Spleen (tissue), 7 donors: Measurements from ENCODE around the gene MYO1D.

Experiments used
- POLR2A ChIP-seq, 3 donors: fragments of 450-650 bp; IDR thresholded peaks; one replicate each; pipeline ENCODE4 v1.5.1; 2017; ENCODE audit warnings: antibody characterized with exemption in 3 of 3, mild to moderate bottlenecking in 1 of 3
- POLR2AphosphoS5 ChIP-seq, 3 donors: sonication (generic); formaldehyde crosslinking; IDR thresholded peaks; one replicate each; pipeline ENCODE4 v1.5.1; 2017; ENCODE audit warnings: antibody characterized with exemption in 3 of 3
- TF ChIP-seq, protein P1 (sequence below), 11 experiments: fragments of 200-600 bp in 7 of 11; fragments of 450-650 bp in 4 of 11; sonication (generic) in 4 of 11; IDR thresholded peaks in 8 of 11; conservative IDR thresholded peaks in 3 of 11; 1 replicate in 7 of 11; 2 replicates in 4 of 11; pipeline versions ENCODE4 v1.4.0 to v1.8.0; 2016 to 2021; ENCODE audit warnings: antibody characterized with exemption in 11 of 11, inconsistent platforms in 4 of 11, mild to moderate bottlenecking in 1 of 11
- donor health status: DM: no; HTN: no; CAD: no; lungs with moderate emphysema.
- donor health status: DM: no; HTN: no; CAD: no.
- donor health status: DM: no; HTN: no; CAD: no.

DNA sequence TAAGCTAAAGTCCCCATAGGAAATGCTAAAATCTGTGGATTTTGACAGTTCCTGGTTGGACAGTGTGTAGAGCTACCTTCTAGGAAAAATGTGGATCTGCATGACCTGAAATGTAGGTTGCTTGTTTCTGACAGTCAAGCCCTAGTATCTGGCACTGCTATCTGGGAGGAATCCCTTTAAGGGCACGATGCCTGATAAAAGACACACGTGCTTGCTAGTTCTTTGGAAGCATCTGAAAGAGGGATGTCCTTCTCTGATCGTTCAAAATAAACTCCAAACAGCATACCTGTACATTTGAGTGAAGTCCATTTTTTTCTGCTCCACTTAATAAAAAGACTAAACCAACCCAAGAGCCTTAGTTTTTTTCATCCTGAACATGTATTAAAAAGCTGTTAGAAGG is 288.8 kb downstream of the MYO1D start:
- TF ChIP-seq, protein P1, sequence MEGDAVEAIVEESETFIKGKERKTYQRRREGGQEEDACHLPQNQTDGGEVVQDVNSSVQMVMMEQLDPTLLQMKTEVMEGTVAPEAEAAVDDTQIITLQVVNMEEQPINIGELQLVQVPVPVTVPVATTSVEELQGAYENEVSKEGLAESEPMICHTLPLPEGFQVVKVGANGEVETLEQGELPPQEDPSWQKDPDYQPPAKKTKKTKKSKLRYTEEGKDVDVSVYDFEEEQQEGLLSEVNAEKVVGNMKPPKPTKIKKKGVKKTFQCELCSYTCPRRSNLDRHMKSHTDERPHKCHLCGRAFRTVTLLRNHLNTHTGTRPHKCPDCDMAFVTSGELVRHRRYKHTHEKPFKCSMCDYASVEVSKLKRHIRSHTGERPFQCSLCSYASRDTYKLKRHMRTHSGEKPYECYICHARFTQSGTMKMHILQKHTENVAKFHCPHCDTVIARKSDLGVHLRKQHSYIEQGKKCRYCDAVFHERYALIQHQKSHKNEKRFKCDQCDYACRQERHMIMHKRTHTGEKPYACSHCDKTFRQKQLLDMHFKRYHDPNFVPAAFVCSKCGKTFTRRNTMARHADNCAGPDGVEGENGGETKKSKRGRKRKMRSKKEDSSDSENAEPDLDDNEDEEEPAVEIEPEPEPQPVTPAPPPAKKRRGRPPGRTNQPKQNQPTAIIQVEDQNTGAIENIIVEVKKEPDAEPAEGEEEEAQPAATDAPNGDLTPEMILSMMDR (IDR thresholded peaks at IDR 0.05 in 8 of 11, conservative IDR thresholded peaks at IDR 0.05 in 3 of 11), result no peak
- TF ChIP-seq POLR2A (IDR thresholded peaks at IDR 0.05) (no peak), POLR2AphosphoS5 (IDR thresholded peaks at IDR 0.05) (no peak)
